Smooth muscle cell (in vitro differentiated cells): Measurements from ENCODE around the gene FYCO1. TPM values are rescaled to one million over a fixed set of nuclear protein-coding genes. Genes with fewer than 3 reads are reported as not detected.

ENCODE experiments used
- DNase-seq: peaks from one replicate; lab custom pipeline; 2025; ENCODE audit not compliant: unreplicated experiment; lab: John Stamatoyannopoulos, UW
- H2AFZ ChIP-seq: fragments of 200-600 bp; sonication (generic); 2 replicates; pipeline ENCODE4 v1.6.0; 2016; ENCODE audit warnings: antibody characterized with exemption, low read depth, mild to moderate bottlenecking
- H3F3A ChIP-seq: fragments of 200-600 bp; sonication (generic); 2 replicates; pipeline ENCODE4 v1.6.0; 2017; ENCODE audit warnings: antibody characterized with exemption, low read depth
- H3K27ac ChIP-seq: fragments of 200-600 bp; sonication (generic); 2 replicates; pipeline ENCODE4 v1.5.1; 2016; ENCODE audit warnings: low read depth, mild to moderate bottlenecking
- H3K27me3 ChIP-seq: fragments of 200-600 bp; sonication (generic); 2 replicates; pipeline ENCODE4 v1.6.1; 2016; ENCODE audit warnings: low read depth, mild to moderate bottlenecking
- H3K36me3 ChIP-seq: fragments of 200-600 bp; sonication (generic); 2 replicates; pipeline ENCODE4 v1.5.1; 2016; ENCODE audit warnings: low read depth
- H3K4me1 ChIP-seq: fragments of 200-600 bp; sonication (generic); 2 replicates; pipeline ENCODE4 v1.5.1; 2016; ENCODE audit warnings: low read depth
- H3K4me2 ChIP-seq: fragments of 200-600 bp; sonication (generic); 2 replicates; pipeline ENCODE4 v1.6.0; 2016; ENCODE audit warnings: mild to moderate bottlenecking
- H3K4me3 ChIP-seq: fragments of 200-600 bp; sonication (generic); 2 replicates; pipeline ENCODE4 v1.5.1; 2016; ENCODE audit warnings: mild to moderate bottlenecking
- H3K79me2 ChIP-seq: fragments of 200-600 bp; sonication (generic); 2 replicates; pipeline ENCODE4 v1.6.0; 2016; ENCODE audit warnings: low read depth, mild to moderate bottlenecking
- H3K9ac ChIP-seq: fragments of 200-600 bp; sonication (generic); 2 replicates; pipeline ENCODE4 v1.6.0; 2016; ENCODE audit warnings: low read depth
- H3K9me3 ChIP-seq: fragments of 200-600 bp; sonication (generic); replicated peaks from 2 replicates; pipeline ENCODE4 v1.5.1; 2016; ENCODE audit warnings: low read depth
- H4K20me1 ChIP-seq: fragments of 200-600 bp; sonication (generic); 2 replicates; pipeline ENCODE4 v1.6.0; 2016; ENCODE audit warnings: low read depth
- WGBS: methylation state at CpG from one replicate; pipeline ENCODE4 v1.1.7; 2016; ENCODE audit warnings: low lambda C conversion rate; 5-methylcytosine and 5-hydroxymethylcytosine counted together
- polyA plus RNA-seq: library from polyadenylated mRNA; unstranded; fragments of >200 nt; fragmentation: Nextera tagmentation; extraction: Ambion mirVana; gene quantifications from 2 replicates; pipeline ENCODE4 v1.2.1, GENCODE V29; 2016
- total RNA-seq: library from RNA; depleted of rRNA; stranded (reverse); fragments of >200 nt; gene quantifications from 2 replicates; pipeline ENCODE4 v1.2.3, GENCODE V29; 2014
- TF ChIP-seq, protein P1 (sequence below): fragments of 200-600 bp; sonication (generic); IDR thresholded peaks from 2 replicates; pipeline ENCODE4 v1.5.1; 2017; ENCODE audit warnings: borderline replicate concordance, mild to moderate bottlenecking, antibody characterized with exemption; ENCODE audit not compliant: insufficient read depth, poor library complexity, severe bottlenecking

FYCO1 gene
- total and polyA plus RNA-seq, 2 experiments from 2014 or later = 7.4 to 20.9 TPM

DNA sequence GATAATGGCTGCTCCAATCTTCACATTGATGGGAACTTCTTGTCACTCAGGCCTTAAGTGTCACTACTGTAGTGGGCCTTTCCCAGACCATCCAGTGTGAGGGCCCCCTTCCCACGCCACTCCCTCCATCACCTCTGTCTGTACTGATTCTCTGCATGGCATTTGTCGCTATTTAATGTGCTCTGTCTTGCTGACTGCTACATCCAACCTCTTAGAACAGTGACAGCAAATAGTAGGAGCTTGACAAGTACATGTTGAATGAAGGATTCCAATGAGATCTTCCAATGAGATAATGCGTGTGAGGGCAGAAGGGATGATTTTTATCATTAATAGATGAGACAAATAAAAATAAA is 114.9 kb downstream of the FYCO1 start:
- no peaks in the 10 kb centered on the region for H3F3A ChIP-seq
- no peaks in the 10 kb centered on the region for H3K4me1 ChIP-seq
- H3K9ac ChIP-seq = no peak overlapping the region
- H4K20me1 ChIP-seq = no peaks in the 10 kb centered on the region
- no peaks in the 10 kb centered on the region for H3K79me2 ChIP-seq
- H3K27ac ChIP-seq = no peak overlapping the region
- H3K4me3 ChIP-seq = no peak overlapping the region
- H3K9me3 ChIP-seq = no peaks in the 10 kb centered on the region
- no peak for DNase-seq
- no peak overlapping the region for H3K4me2 ChIP-seq
- peaks cover 47% of the 10 kb centered on the region for H3K27me3 ChIP-seq
- TF ChIP-seq, protein P1, sequence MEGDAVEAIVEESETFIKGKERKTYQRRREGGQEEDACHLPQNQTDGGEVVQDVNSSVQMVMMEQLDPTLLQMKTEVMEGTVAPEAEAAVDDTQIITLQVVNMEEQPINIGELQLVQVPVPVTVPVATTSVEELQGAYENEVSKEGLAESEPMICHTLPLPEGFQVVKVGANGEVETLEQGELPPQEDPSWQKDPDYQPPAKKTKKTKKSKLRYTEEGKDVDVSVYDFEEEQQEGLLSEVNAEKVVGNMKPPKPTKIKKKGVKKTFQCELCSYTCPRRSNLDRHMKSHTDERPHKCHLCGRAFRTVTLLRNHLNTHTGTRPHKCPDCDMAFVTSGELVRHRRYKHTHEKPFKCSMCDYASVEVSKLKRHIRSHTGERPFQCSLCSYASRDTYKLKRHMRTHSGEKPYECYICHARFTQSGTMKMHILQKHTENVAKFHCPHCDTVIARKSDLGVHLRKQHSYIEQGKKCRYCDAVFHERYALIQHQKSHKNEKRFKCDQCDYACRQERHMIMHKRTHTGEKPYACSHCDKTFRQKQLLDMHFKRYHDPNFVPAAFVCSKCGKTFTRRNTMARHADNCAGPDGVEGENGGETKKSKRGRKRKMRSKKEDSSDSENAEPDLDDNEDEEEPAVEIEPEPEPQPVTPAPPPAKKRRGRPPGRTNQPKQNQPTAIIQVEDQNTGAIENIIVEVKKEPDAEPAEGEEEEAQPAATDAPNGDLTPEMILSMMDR = no peak
- H3K36me3 ChIP-seq = no peaks in the 10 kb centered on the region
- 87% methylated on average over 3 of the region's 3 CpGs for WGBS
- H2AFZ ChIP-seq = no peak overlapping the region

DNA sequence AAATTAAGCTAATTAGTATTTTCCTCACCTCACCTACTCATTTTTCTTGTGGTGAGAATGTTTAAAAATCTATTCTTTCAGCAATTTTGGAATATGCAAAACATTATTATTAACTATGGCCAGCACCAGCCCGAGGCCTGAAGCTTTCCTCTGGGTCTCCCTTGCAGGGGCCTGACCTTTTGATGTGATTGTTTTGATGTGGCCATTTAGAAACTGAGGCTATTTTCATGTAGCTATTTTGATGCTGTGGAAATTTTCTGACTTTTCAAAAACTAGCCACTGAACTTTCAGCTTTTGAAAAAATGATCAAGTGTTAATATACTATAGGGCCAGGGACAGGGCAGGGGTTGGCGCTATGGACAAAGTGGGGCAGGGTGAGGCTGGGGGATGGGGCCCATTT is 117.5 kb downstream of the FYCO1 start:
- Histone ChIP-seq H3K27ac (no peak overlapping the region), H3K4me1 (no peaks in the 10 kb centered on the region), H3K9ac (no peak overlapping the region), H3K27me3 (peaks cover 24% of the 10 kb centered on the region), H3K79me2 (no peaks in the 10 kb centered on the region), H2AFZ (no peak overlapping the region), H3K36me3 (no peaks in the 10 kb centered on the region), H3K9me3 (no peaks in the 10 kb centered on the region), H3K4me2 (no peak overlapping the region), H3F3A (no peaks in the 10 kb centered on the region), H3K4me3 (no peak overlapping the region), H4K20me1 (no peaks in the 10 kb centered on the region)
- WGBS = 94% methylated on average over 2 of the region's 2 CpGs
- no peak for DNase-seq
- TF ChIP-seq, protein P1 = no peak

DNA sequence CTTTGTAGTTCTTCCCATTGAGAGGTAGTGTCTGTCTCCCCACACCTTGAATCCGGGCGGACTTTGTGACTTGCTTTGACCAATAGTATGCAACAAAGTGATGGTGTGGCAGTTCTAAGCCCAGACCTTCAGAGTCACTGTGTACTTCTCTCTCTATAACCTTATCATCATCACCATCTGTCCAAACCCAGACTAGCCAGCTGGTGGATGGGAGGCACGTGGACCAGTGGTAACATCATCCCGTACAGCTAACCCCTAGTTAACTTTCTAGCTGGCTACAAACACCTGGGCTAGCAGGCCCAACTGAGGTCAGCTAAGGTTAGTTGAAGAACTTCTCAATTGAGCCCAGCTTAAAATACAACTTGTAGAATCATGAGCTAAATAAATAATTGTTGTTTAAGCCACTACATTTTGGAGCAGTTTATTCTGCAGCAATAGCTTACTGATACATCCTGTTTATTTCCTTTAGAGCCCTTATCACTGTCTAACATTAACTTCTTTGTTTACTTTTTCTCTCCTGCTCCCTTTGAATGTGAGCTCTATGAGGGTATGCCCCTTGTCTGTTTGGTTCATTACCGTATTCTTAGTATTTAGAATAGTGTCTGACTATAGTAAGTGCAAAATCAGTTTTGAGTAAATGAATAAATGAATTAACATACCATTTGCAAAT is 120.8 kb downstream of the FYCO1 start:
- no peak overlapping the region for H3K9ac ChIP-seq
- DNase-seq = no peak
- H3K27me3 ChIP-seq = peaks cover 11% of the 10 kb centered on the region
- WGBS = 79% methylated on average over 5 of the region's 5 CpGs
- H4K20me1 ChIP-seq = no peaks in the 10 kb centered on the region
- no peaks in the 10 kb centered on the region for H3K9me3 ChIP-seq
- no peaks in the 10 kb centered on the region for H3K36me3 ChIP-seq
- no peak overlapping the region for H2AFZ ChIP-seq
- H3K27ac ChIP-seq = no peak overlapping the region
- no peaks in the 10 kb centered on the region for H3K79me2 ChIP-seq
- no peaks in the 10 kb centered on the region for H3K4me1 ChIP-seq
- H3F3A ChIP-seq = no peaks in the 10 kb centered on the region
- no peak overlapping the region for H3K4me2 ChIP-seq
- TF ChIP-seq, protein P1 = no peak
- no peak overlapping the region for H3K4me3 ChIP-seq

DNA sequence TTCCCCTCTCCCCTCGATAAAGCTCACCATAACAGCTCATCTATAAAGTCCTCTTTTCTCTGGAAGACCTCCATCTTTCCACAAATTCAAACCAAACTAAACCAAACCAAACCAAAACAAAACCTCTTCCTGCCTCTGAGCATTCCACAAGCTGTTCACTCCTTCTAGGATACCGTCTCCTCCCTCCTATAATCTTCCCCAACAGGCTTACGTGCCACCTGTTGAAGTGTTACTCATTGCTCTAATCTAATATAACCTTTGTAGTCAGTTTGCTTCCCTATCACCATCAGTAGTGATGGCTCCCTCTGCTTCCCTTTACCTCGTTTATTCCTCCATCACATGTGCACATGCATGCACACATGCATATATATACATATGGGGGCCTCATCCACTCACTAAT is 122.0 kb downstream of the FYCO1 start:
- H2AFZ ChIP-seq = no peak overlapping the region
- no peaks in the 10 kb centered on the region for H3K79me2 ChIP-seq
- no peaks in the 10 kb centered on the region for H3K4me1 ChIP-seq
- no peak for DNase-seq
- WGBS = 83% methylated on average over 4 of the region's 4 CpGs
- H4K20me1 ChIP-seq = no peaks in the 10 kb centered on the region
- H3K9ac ChIP-seq = no peak overlapping the region
- TF ChIP-seq, protein P1 = no peak
- H3K4me3 ChIP-seq = no peak overlapping the region
- H3K36me3 ChIP-seq = no peaks in the 10 kb centered on the region
- H3K9me3 ChIP-seq = no peaks in the 10 kb centered on the region
- no peaks in the 10 kb centered on the region for H3F3A ChIP-seq
- H3K27ac ChIP-seq = no peak overlapping the region
- peaks cover 11% of the 10 kb centered on the region for H3K27me3 ChIP-seq
- H3K4me2 ChIP-seq = no peak overlapping the region
